ENCODE results near the gene CDHR5. TPM values are rescaled to one million over a fixed set of nuclear protein-coding genes. Genes with fewer than 3 reads are reported as not detected.
"Not testable (repeated sequence)": the region's sequence is repeated elsewhere in the genome, so short reads cannot be mapped to it uniquely, and the experiment has no call there.

Gene CDHR5
- total RNA-seq, 1 experiment from 2014 or later = not detected

DNA sequence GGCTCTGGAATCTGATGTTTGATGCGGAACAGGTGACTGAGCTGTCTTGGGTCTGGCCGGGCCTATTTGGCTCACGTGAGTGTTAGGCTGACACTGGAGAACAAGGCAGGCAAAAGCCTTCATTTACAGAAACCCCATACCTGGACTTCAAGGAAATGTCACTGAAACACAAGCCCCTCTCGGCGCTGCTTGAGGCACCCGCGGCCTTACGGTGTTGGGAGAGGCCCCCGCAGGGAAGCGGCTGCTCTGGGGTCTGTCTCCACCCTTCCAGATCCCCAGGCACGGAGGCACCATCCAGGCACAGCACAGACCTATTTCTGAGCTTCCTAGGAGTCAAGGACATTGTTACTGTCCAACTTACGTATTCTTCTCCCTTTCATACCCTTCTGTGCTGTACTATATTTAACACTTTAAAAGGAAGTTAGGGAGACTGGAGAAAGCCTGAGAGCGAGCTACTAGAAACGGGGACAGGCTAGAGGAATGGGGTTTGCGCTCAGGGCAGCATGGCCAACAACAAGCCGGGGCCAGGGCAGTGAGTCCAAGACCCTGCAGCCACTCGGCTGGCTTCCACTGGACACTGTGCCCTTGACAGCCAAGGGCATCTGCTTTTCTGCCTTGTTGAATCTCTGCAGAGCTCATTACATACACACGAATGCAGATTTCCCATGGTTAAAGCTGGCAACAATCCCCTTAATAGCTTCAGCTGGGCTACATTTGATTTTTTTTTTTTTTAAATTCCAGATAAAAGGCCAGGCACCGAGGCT, 36.1 kb upstream of the CDHR5 start:
- peaks cover 23% of the 10 kb centered on the region for H3K4me1 ChIP-seq (ENCODE audit: low read length)
- no peaks in the 10 kb centered on the region for H3K79me2 ChIP-seq (ENCODE audit: low read length)
- H4K20me1 ChIP-seq (ENCODE audit: insufficient read depth, low read depth, low read length) = peaks cover 66% of the 10 kb centered on the region
- peak overlapping the region; percentile 25; the same call in 1 of the 2 replicates for H3K27ac ChIP-seq (ENCODE audit: low read length)
- H3K27me3 ChIP-seq (ENCODE audit: low read length) = no peaks in the 10 kb centered on the region
- DNase-seq = no peak
- peaks cover 27% of the 10 kb centered on the region for H3K36me3 ChIP-seq (ENCODE audit: insufficient read depth, low read length)
- H3K4me3 ChIP-seq (ENCODE audit: low read length) = peak overlapping the region; percentile 33; the same call in 1 of the 2 replicates
- H3K9me3 ChIP-seq (ENCODE audit: low read length) = no peaks in the 10 kb centered on the region
- peak overlapping the region; percentile 56 for H3K4me2 ChIP-seq (ENCODE audit: low read depth, low read length, poor library complexity, severe bottlenecking)
- no peak overlapping the region for H2AFZ ChIP-seq (ENCODE audit: low read length)
- no peaks in the 10 kb centered on the region for H3K9me2 ChIP-seq (replicated peaks; ENCODE audit: insufficient read depth, low read length)
- H3K9ac ChIP-seq (ENCODE audit: low read length) = no peak overlapping the region

DNA sequence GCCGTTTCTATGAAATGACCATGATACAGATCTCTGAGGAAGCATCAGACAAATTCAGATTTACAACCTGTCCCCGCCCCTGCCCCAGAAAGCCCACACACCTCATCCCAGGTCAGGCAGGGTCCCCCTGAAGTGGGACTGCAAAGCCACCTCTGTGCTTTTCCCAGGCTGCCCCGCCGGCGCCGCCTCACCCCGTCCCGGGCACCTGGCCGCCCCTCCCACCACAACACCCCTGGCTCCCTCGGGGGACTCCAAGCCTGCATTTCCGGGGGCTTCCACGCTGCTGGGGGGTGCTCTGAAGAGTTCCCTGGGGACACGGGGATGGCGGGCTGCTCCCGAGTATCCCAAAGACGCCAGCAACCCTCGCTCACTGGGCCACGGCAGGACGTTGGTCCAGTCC, 35.5 kb upstream of the CDHR5 start:
- Histone ChIP-seq H3K4me3 (ENCODE audit: low read length) (peak overlapping the region; percentile 33; the same call in 1 of the 2 replicates), H3K27me3 (ENCODE audit: low read length) (no peaks in the 10 kb centered on the region), H3K36me3 (ENCODE audit: insufficient read depth, low read length) (peaks cover 22% of the 10 kb centered on the region), H3K4me1 (ENCODE audit: low read length) (peaks cover 23% of the 10 kb centered on the region), H2AFZ (ENCODE audit: low read length) (no peak overlapping the region), H3K9me2 (replicated peaks; ENCODE audit: insufficient read depth, low read length) (no peaks in the 10 kb centered on the region), H3K9ac (ENCODE audit: low read length) (no peak overlapping the region), H3K79me2 (ENCODE audit: low read length) (no peaks in the 10 kb centered on the region), H4K20me1 (ENCODE audit: insufficient read depth, low read depth, low read length) (peaks cover 69% of the 10 kb centered on the region), H3K27ac (ENCODE audit: low read length) (peak overlapping the region; percentile 25; the same call in 1 of the 2 replicates), H3K9me3 (ENCODE audit: low read length) (no peaks in the 10 kb centered on the region), H3K4me2 (ENCODE audit: low read depth, low read length, poor library complexity, severe bottlenecking) (peak overlapping the region; percentile 56)
- no peak for DNase-seq

GRCh38 chr11:659532-660085, 34.9 kb upstream of the CDHR5 start:
- Histone ChIP-seq H3K27me3 (ENCODE audit: low read length) (no peaks in the 10 kb centered on the region), H4K20me1 (ENCODE audit: insufficient read depth, low read depth, low read length) (peaks cover 74% of the 10 kb centered on the region), H2AFZ (ENCODE audit: low read length) (no peak overlapping the region), H3K4me2 (ENCODE audit: low read depth, low read length, poor library complexity, severe bottlenecking) (peak overlapping the region; percentile 56), H3K9ac (ENCODE audit: low read length) (no peak overlapping the region), H3K9me3 (ENCODE audit: low read length) (no peaks in the 10 kb centered on the region), H3K36me3 (ENCODE audit: insufficient read depth, low read length) (peaks cover 19% of the 10 kb centered on the region), H3K27ac (ENCODE audit: low read length) (0 out of 2 replicates have a peak overlapping the region, but pooled peaks have one; percentile 3), H3K79me2 (ENCODE audit: low read length) (no peaks in the 10 kb centered on the region), H3K4me3 (ENCODE audit: low read length) (peak overlapping the region; percentile 23; the same call in 1 of the 2 replicates), H3K9me2 (replicated peaks; ENCODE audit: insufficient read depth, low read length) (no peaks in the 10 kb centered on the region), H3K4me1 (ENCODE audit: low read length) (peaks cover 23% of the 10 kb centered on the region)
- DNase-seq = no peak

- Histone ChIP-seq H3K4me1 (ENCODE audit: low read length) (peaks cover 23% of the 10 kb centered on the region), H2AFZ (ENCODE audit: low read length) (no peak overlapping the region), H4K20me1 (ENCODE audit: insufficient read depth, low read depth, low read length) (peaks cover 72% of the 10 kb centered on the region), H3K9me3 (ENCODE audit: low read length) (no peaks in the 10 kb centered on the region), H3K27me3 (ENCODE audit: low read length) (no peaks in the 10 kb centered on the region), H3K27ac (ENCODE audit: low read length) (no peak overlapping the region), H3K4me3 (ENCODE audit: low read length) (no peak overlapping the region), H3K9ac (ENCODE audit: low read length) (no peak overlapping the region), H3K36me3 (ENCODE audit: insufficient read depth, low read length) (peaks cover 15% of the 10 kb centered on the region), H3K79me2 (ENCODE audit: low read length) (no peaks in the 10 kb centered on the region), H3K9me2 (replicated peaks; ENCODE audit: insufficient read depth, low read length) (no peaks in the 10 kb centered on the region), H3K4me2 (ENCODE audit: low read depth, low read length, poor library complexity, severe bottlenecking) (no peak overlapping the region)
- no peak for DNase-seq
Observed at GRCh38 chr11:657691-658126, 33.0 kb upstream of the CDHR5 start.

GRCh38 chr11:656866-657265, 32.1 kb upstream of the CDHR5 start:
- no peak for DNase-seq
- peaks cover 23% of the 10 kb centered on the region for H3K4me1 ChIP-seq (ENCODE audit: low read length)
- no peak overlapping the region for H3K4me3 ChIP-seq (ENCODE audit: low read length)
- H3K9ac ChIP-seq (ENCODE audit: low read length) = no peak overlapping the region
- H2AFZ ChIP-seq (ENCODE audit: low read length) = no peak overlapping the region
- H4K20me1 ChIP-seq (ENCODE audit: insufficient read depth, low read depth, low read length) = peaks cover 64% of the 10 kb centered on the region
- H3K27ac ChIP-seq (ENCODE audit: low read length) = no peak overlapping the region
- H3K9me3 ChIP-seq (ENCODE audit: low read length) = no peaks in the 10 kb centered on the region
- H3K9me2 ChIP-seq (replicated peaks; ENCODE audit: insufficient read depth, low read length) = no peaks in the 10 kb centered on the region
- no peak overlapping the region for H3K4me2 ChIP-seq (ENCODE audit: low read depth, low read length, poor library complexity, severe bottlenecking)
- peaks cover 12% of the 10 kb centered on the region for H3K36me3 ChIP-seq (ENCODE audit: insufficient read depth, low read length)
- no peaks in the 10 kb centered on the region for H3K79me2 ChIP-seq (ENCODE audit: low read length)
- no peaks in the 10 kb centered on the region for H3K27me3 ChIP-seq (ENCODE audit: low read length)

GRCh38 chr11:656426-656825, 31.7 kb upstream of the CDHR5 start:
- Histone ChIP-seq H2AFZ (ENCODE audit: low read length) (no peak overlapping the region), H3K9me2 (replicated peaks; ENCODE audit: insufficient read depth, low read length) (no peaks in the 10 kb centered on the region), H3K4me2 (ENCODE audit: low read depth, low read length, poor library complexity, severe bottlenecking) (no peak overlapping the region), H3K27ac (ENCODE audit: low read length) (no peak overlapping the region), H4K20me1 (ENCODE audit: insufficient read depth, low read depth, low read length) (peaks cover 59% of the 10 kb centered on the region), H3K79me2 (ENCODE audit: low read length) (no peaks in the 10 kb centered on the region), H3K9me3 (ENCODE audit: low read length) (no peaks in the 10 kb centered on the region), H3K9ac (ENCODE audit: low read length) (no peak overlapping the region), H3K4me3 (ENCODE audit: low read length) (no peak overlapping the region), H3K36me3 (ENCODE audit: insufficient read depth, low read length) (peaks cover 10% of the 10 kb centered on the region), H3K27me3 (ENCODE audit: low read length) (no peaks in the 10 kb centered on the region), H3K4me1 (ENCODE audit: low read length) (peaks cover 23% of the 10 kb centered on the region)
- DNase-seq = no peak

- H3K9ac ChIP-seq (ENCODE audit: low read length) = no peak overlapping the region
Observed at GRCh38 chr11:655036-655726, 30.4 kb upstream of the CDHR5 start.

DNA sequence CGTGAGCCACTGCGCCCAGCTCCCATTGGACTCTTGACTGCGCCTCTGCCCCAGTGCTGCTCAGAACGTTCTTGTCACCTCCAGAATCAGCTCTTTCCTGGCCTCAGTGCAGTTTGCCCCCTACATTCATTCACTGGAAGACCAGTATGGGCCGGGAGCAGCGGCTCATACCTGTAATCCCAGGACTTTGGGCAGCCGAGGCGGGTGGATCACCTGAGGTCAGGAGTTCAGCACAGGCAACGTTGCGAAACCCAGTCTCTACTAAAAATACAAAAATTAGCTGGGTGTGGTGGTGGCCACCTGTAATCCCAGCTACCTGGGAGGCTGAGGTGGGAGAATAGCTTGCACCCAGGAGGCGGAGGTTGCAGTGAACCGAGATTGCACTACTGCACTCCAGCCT, 29.7 kb upstream of the CDHR5 start:
- not testable (repeated sequence) for H3K4me2 ChIP-seq (ENCODE audit: low read depth, low read length, poor library complexity, severe bottlenecking); DNase-seq; H3K4me3 ChIP-seq (ENCODE audit: low read length); H3K9ac ChIP-seq (ENCODE audit: low read length); H3K4me1 ChIP-seq (ENCODE audit: low read length); H3K27ac ChIP-seq (ENCODE audit: low read length); H3K79me2 ChIP-seq (ENCODE audit: low read length); H3K9me3 ChIP-seq (ENCODE audit: low read length); H3K9me2 ChIP-seq (replicated peaks; ENCODE audit: insufficient read depth, low read length); H3K27me3 ChIP-seq (ENCODE audit: low read length); H2AFZ ChIP-seq (ENCODE audit: low read length); H3K36me3 ChIP-seq (ENCODE audit: insufficient read depth, low read length)
- H4K20me1 ChIP-seq (ENCODE audit: insufficient read depth, low read depth, low read length) = peaks cover 41% of the 10 kb centered on the region

More at GRCh38 chr11:655036-655726, 30.4 kb upstream of the CDHR5 start:
- Histone ChIP-seq H3K27me3 (ENCODE audit: low read length) (no peaks in the 10 kb centered on the region), H3K79me2 (ENCODE audit: low read length) (no peaks in the 10 kb centered on the region), H3K27ac (ENCODE audit: low read length) (no peak overlapping the region), H4K20me1 (ENCODE audit: insufficient read depth, low read depth, low read length) (peaks cover 47% of the 10 kb centered on the region), H3K4me2 (ENCODE audit: low read depth, low read length, poor library complexity, severe bottlenecking) (no peak overlapping the region), H3K4me3 (ENCODE audit: low read length) (no peak overlapping the region), H3K36me3 (ENCODE audit: insufficient read depth, low read length) (peaks cover 10% of the 10 kb centered on the region), H3K4me1 (ENCODE audit: low read length) (peaks cover 10% of the 10 kb centered on the region), H2AFZ (ENCODE audit: low read length) (no peak overlapping the region), H3K9me3 (ENCODE audit: low read length) (no peaks in the 10 kb centered on the region), H3K9me2 (replicated peaks; ENCODE audit: insufficient read depth, low read length) (no peaks in the 10 kb centered on the region)
- no peak for DNase-seq

Measured in Karpas-422 (cell line).